Gastrocnemius medialis (tissue), 4 donors: Measurements from ENCODE around the gene RBPJ.

Experiments
- CTCF ChIP-seq, 5 experiments: fragments of 450-650 bp in 3 of 5; fragments of 200-600 bp in 2 of 5; sonication (generic) in 2 of 5; IDR thresholded peaks in 4 of 5; conservative IDR thresholded peaks in 1 of 5; 1 replicate in 4 of 5; 2 replicates in 1 of 5; pipeline ENCODE4 v1.5.1; 2016 to 2019; ENCODE audit warnings: antibody characterized with exemption in 5 of 5, mild to moderate bottlenecking in 3 of 5, moderate library complexity in 3 of 5
- POLR2A ChIP-seq, 2 donors: fragments of 450-650 bp; IDR thresholded peaks; one replicate each; pipeline ENCODE4 v1.6.1; 2017; ENCODE audit warnings: antibody characterized with exemption in 2 of 2, mild to moderate bottlenecking in 2 of 2, moderate library complexity in 2 of 2

- TF ChIP-seq POLR2A (IDR thresholded peaks at IDR 0.05) = no peak
- no peak for TF ChIP-seq CTCF (IDR thresholded peaks at IDR 0.05 in 4 of 5, conservative IDR thresholded peaks at IDR 0.05 in 1 of 5)
Measured at GRCh38 chr4:26351685-26352084, 30.9 kb downstream of the RBPJ start.
